ENCODE results near the gene RNASEL.

DNA sequence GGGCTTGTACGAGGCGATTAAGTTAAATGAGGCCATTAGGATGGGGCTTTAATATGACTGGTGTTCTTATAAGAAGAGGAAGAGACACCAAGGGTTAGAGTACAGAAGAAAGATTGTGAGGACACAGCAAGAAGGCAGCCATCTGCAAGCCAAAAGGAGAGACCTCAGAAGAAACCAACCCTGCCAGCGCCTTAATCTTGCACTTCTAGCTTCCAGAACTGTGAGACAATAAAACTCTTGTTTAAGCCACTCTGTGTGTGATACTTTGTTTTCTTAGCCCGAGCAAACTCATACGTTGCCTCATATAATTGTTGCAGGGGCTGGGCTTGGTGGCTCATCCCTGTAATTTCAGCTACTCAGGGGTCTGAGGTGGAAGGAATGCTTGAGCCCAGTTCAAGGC is 48.7 kb upstream of the RNASEL start:
- TF ChIP-seq, protein P1, sequence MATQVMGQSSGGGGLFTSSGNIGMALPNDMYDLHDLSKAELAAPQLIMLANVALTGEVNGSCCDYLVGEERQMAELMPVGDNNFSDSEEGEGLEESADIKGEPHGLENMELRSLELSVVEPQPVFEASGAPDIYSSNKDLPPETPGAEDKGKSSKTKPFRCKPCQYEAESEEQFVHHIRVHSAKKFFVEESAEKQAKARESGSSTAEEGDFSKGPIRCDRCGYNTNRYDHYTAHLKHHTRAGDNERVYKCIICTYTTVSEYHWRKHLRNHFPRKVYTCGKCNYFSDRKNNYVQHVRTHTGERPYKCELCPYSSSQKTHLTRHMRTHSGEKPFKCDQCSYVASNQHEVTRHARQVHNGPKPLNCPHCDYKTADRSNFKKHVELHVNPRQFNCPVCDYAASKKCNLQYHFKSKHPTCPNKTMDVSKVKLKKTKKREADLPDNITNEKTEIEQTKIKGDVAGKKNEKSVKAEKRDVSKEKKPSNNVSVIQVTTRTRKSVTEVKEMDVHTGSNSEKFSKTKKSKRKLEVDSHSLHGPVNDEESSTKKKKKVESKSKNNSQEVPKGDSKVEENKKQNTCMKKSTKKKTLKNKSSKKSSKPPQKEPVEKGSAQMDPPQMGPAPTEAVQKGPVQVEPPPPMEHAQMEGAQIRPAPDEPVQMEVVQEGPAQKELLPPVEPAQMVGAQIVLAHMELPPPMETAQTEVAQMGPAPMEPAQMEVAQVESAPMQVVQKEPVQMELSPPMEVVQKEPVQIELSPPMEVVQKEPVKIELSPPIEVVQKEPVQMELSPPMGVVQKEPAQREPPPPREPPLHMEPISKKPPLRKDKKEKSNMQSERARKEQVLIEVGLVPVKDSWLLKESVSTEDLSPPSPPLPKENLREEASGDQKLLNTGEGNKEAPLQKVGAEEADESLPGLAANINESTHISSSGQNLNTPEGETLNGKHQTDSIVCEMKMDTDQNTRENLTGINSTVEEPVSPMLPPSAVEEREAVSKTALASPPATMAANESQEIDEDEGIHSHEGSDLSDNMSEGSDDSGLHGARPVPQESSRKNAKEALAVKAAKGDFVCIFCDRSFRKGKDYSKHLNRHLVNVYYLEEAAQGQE (IDR thresholded peaks at IDR 0.05; ENCODE audit: insufficient read depth in 1 of 2, low read depth in 2 of 2, low read length in 1 of 2), result no peak
- TF ChIP-seq, protein P2, sequence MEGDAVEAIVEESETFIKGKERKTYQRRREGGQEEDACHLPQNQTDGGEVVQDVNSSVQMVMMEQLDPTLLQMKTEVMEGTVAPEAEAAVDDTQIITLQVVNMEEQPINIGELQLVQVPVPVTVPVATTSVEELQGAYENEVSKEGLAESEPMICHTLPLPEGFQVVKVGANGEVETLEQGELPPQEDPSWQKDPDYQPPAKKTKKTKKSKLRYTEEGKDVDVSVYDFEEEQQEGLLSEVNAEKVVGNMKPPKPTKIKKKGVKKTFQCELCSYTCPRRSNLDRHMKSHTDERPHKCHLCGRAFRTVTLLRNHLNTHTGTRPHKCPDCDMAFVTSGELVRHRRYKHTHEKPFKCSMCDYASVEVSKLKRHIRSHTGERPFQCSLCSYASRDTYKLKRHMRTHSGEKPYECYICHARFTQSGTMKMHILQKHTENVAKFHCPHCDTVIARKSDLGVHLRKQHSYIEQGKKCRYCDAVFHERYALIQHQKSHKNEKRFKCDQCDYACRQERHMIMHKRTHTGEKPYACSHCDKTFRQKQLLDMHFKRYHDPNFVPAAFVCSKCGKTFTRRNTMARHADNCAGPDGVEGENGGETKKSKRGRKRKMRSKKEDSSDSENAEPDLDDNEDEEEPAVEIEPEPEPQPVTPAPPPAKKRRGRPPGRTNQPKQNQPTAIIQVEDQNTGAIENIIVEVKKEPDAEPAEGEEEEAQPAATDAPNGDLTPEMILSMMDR (IDR thresholded peaks at IDR 0.05), result no peak

All from Panc1 (cell line).